K562 (cell line): Measurements from ENCODE around the gene CSRP2.

Experiments
- CHD2 ChIP-seq: IDR thresholded peaks from 2 replicates; pipeline ENCODE4 v1.6.1; 2011; ENCODE audit warnings: low read depth, low read length
- EP300 ChIP-seq: IDR thresholded peaks from 2 replicates; pipeline ENCODE4 v1.6.1; 2012; ENCODE audit warnings: low read length, improper control_type of control experiment
- FOS ChIP-seq: IDR thresholded peaks from 3 replicates; pipeline ENCODE4 v1.6.1; 2011; ENCODE audit not compliant: insufficient read length; ENCODE audit errors: extremely low read depth
- HDGF ChIP-seq: fragments of 450-650 bp; IDR thresholded peaks from 2 replicates; pipeline ENCODE4 v1.6.1; 2016
- KDM2B ChIP-seq: fragments of 250-450 bp; sonication (Bioruptor Pico); IDR thresholded peaks from 2 replicates; pipeline ENCODE4 v1.8.0; 2021; ENCODE audit warnings: mild to moderate bottlenecking, moderate library complexity
- NFE2L1 ChIP-seq: fragments of 450-650 bp; IDR thresholded peaks from 2 replicates; pipeline ENCODE4 v1.6.1; 2016; ENCODE audit warnings: missing genetic modification characterization, low read depth, mild to moderate bottlenecking, missing compliant biosample characterization, moderate library complexity, borderline replicate concordance
- NFIC ChIP-seq: fragments of 450-650 bp; IDR thresholded peaks from 2 replicates; pipeline ENCODE4 v1.6.1; 2017; ENCODE audit warnings: mild to moderate bottlenecking, inconsistent platforms
- RB1 ChIP-seq: fragments of 450-650 bp; IDR thresholded peaks from 2 replicates; pipeline ENCODE4 v1.6.1; 2017; ENCODE audit warnings: low read depth, mild to moderate bottlenecking
- TF ChIP-seq, protein P1 (sequence below): fragments of 450-650 bp; formaldehyde crosslinking; IDR thresholded peaks from 2 replicates; pipeline ENCODE4 v1.4.0; 2022; ENCODE audit warnings: mild to moderate bottlenecking, moderate library complexity
- TF ChIP-seq, protein P2 (sequence below): sonication (generic); formaldehyde crosslinking; IDR thresholded peaks from 2 replicates; pipeline ENCODE4 v1.8.1; 2022; ENCODE audit warnings: missing genetic modification reagents
- TF ChIP-seq, protein P3 (sequence below), 3 experiments: IDR thresholded peaks in 2 of 3; conservative IDR thresholded peaks in 1 of 3; 2 replicates each; pipeline ENCODE4 v1.5.1; 2011 to 2012; ENCODE audit warnings: low read length in 3 of 3, mild to moderate bottlenecking in 3 of 3, control low read depth in 2 of 3, improper control_type of control experiment in 1 of 3, inconsistent platforms in 1 of 3, low read depth in 1 of 3, mixed read lengths in 1 of 3, moderate library complexity in 1 of 3; ENCODE audit not compliant: insufficient read depth in 2 of 3

DNA sequence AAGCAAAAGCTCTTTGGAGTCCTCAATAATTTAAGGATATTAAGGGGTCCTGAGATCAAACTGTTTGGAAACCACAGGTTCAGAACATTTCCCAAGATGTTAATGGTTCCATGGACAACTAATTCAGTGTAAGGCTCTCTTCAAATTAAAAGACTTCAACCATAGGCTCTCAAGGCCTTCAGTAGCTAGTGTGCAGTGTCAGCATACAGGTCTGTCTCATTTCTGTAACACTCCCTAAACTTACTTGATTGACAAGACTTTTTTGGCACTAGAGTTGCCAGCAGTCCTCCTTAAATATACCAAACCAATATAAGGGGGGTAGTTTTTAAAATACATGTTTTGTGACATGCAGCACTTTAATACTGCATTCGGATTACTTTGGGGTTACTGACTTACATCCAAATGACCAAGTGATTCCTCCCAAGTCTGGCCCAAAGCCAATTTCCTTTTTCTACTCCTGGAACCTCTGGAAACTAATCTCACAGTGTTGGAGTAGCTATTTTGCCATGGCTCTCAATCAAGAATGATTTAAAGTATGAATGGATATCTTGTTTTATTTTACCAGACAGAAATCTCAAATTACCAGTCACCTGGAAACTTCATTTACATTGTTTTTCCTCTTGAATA, 22.7 kb downstream of the CSRP2 start:
- TF ChIP-seq HDGF (no peak), CHD2 (no peak), EP300 (no peak), RB1 (no peak), NFE2L1 (tag) (no peak), KDM2B (CRISPR knock-in tag) (no peak), FOS (no peak), NFIC (peak; percentile 71)
- TF ChIP-seq, protein P1, sequence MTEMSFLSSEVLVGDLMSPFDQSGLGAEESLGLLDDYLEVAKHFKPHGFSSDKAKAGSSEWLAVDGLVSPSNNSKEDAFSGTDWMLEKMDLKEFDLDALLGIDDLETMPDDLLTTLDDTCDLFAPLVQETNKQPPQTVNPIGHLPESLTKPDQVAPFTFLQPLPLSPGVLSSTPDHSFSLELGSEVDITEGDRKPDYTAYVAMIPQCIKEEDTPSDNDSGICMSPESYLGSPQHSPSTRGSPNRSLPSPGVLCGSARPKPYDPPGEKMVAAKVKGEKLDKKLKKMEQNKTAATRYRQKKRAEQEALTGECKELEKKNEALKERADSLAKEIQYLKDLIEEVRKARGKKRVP (CRISPR knock-in tag): no peak
- TF ChIP-seq, protein P2, sequence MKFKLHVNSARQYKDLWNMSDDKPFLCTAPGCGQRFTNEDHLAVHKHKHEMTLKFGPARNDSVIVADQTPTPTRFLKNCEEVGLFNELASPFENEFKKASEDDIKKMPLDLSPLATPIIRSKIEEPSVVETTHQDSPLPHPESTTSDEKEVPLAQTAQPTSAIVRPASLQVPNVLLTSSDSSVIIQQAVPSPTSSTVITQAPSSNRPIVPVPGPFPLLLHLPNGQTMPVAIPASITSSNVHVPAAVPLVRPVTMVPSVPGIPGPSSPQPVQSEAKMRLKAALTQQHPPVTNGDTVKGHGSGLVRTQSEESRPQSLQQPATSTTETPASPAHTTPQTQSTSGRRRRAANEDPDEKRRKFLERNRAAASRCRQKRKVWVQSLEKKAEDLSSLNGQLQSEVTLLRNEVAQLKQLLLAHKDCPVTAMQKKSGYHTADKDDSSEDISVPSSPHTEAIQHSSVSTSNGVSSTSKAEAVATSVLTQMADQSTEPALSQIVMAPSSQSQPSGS (CRISPR knock-in tag): no peak
- TF ChIP-seq, protein P3, sequence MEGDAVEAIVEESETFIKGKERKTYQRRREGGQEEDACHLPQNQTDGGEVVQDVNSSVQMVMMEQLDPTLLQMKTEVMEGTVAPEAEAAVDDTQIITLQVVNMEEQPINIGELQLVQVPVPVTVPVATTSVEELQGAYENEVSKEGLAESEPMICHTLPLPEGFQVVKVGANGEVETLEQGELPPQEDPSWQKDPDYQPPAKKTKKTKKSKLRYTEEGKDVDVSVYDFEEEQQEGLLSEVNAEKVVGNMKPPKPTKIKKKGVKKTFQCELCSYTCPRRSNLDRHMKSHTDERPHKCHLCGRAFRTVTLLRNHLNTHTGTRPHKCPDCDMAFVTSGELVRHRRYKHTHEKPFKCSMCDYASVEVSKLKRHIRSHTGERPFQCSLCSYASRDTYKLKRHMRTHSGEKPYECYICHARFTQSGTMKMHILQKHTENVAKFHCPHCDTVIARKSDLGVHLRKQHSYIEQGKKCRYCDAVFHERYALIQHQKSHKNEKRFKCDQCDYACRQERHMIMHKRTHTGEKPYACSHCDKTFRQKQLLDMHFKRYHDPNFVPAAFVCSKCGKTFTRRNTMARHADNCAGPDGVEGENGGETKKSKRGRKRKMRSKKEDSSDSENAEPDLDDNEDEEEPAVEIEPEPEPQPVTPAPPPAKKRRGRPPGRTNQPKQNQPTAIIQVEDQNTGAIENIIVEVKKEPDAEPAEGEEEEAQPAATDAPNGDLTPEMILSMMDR (IDR thresholded peaks at IDR 0.05 in 2 of 3, conservative IDR thresholded peaks at IDR 0.05 in 1 of 3; ENCODE audit: insufficient read depth in 2 of 3, low read depth in 1 of 3, low read length in 3 of 3): no peak
